Erythroblast (primary cell): ENCODE measurements around the gene SH3RF1.

Source experiments
- GATA1 ChIP-seq: IDR thresholded peaks from 2 replicates; pipeline ENCODE4 v1.6.1; 2011; ENCODE audit warnings: low read depth, mild to moderate bottlenecking, control low read depth, low read length, moderate library complexity
- POLR2A ChIP-seq: IDR thresholded peaks from 2 replicates; pipeline ENCODE4 v1.6.1; 2011; ENCODE audit warnings: mild to moderate bottlenecking, low read length

DNA sequence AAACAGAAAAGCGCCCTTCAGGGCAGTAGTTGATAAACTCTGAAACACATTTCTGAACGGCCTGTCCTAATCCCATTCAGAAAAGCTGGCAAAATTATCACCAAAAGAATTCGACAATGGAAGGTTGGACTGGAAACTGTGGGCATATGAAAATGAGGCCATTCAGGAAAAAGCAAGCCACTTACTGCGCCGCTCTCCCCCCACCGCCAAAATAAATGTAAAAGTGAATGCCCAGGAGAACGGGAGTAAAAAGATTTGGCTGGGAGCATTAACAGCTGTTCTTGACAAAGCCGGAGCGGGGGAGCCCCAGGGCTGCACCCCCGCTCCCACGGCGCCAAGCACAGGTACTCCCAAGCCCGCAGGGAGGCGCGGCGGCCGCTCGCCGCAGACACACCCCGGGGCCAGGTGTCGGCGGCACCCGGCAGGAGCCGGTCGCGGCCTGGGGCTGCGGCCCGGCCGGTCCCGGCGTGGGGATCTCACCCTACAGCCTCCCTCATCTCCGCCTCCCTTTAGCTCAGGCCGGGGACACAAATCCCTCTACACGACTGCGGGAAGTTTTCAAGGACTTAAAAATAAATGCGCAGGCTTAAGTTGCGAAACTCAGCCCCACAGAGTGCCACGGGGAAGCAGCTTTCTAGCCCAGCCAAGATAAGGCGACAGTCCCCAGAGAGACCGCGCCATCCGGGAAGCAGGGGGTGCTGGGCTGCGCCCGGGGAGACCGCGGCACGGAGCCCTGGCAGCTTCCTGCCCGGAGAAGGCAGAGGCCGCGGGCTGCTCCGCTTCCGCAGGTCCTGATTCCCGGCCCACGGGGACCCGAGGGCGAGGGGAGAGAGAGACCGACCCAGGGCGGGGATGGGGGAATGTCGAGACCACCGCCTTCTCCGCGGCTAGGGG lies 593 bp downstream of the SH3RF1 start:
- TF ChIP-seq POLR2A (no peak), GATA1 (no peak)
